Upper lobe of left lung (tissue), 6 donors: ENCODE measurements around the gene OGFOD2. TPM values are rescaled to one million over a fixed set of nuclear protein-coding genes. Genes with fewer than 3 reads are reported as not detected.
A peak's percentile ranks its signal among the peaks of the same experiment; 100 is the strongest.

Source experiments
- ATAC-seq, 2 donors: fragments of 200-7000 bp; cut with Tn5 transposase; one replicate each; pipeline ENCODE4 v1.9.1; 2022; ENCODE audit warnings: mild to moderate bottlenecking in 2 of 2, moderate library complexity in 2 of 2; ENCODE audit not compliant: low FRiP score in 2 of 2
- DNase-seq, 2 donors: peaks; one replicate each; pipeline ENCODE4 v3.0.0-alpha.2; 2019 to 2020
- H3K27ac ChIP-seq, 4 donors: fragments of 200-600 bp; sonication (generic); one replicate each; pipeline ENCODE4 v1.5.1; 2016 to 2019
- H3K27me3 ChIP-seq, 4 donors: fragments of 200-600 bp; sonication (generic); one replicate each; pipeline ENCODE4 v1.5.1; 2017 to 2019
- H3K36me3 ChIP-seq, 4 donors: fragments of 200-600 bp; sonication (generic); one replicate each; pipeline ENCODE4 v1.5.1; 2016 to 2019
- H3K4me1 ChIP-seq, 4 donors: fragments of 200-600 bp; sonication (generic); one replicate each; pipeline ENCODE4 v1.5.1; 2018 to 2019
- H3K4me3 ChIP-seq, 4 donors: fragments of 200-600 bp; sonication (generic); one replicate each; pipeline ENCODE4 v1.5.1; 2017 to 2019; ENCODE audit warnings: mild to moderate bottlenecking in 2 of 4, moderate library complexity in 1 of 4
- H3K9me3 ChIP-seq, 4 donors: fragments of 200-600 bp; sonication (generic); one replicate each; pipeline ENCODE4 v1.5.1; 2018 to 2019
- EP300 ChIP-seq, 4 donors: sonication (generic); formaldehyde crosslinking; IDR thresholded peaks; one replicate each; pipeline ENCODE4 v1.5.1; 2017; ENCODE audit warnings: antibody characterized with exemption in 4 of 4, control low read depth in 2 of 4
- POLR2A ChIP-seq, 4 donors: fragments of 450-650 bp; IDR thresholded peaks; one replicate each; pipeline ENCODE4 v1.5.1; 2016 to 2017; ENCODE audit warnings: antibody characterized with exemption in 4 of 4, mild to moderate bottlenecking in 2 of 4
- POLR2AphosphoS5 ChIP-seq, 2 donors: sonication (generic); formaldehyde crosslinking; IDR thresholded peaks; one replicate each; pipeline ENCODE4 v1.5.1; 2017; ENCODE audit warnings: antibody characterized with exemption in 2 of 2
- WGBS, 2 donors: methylation state at CpG; one replicate each; pipeline ENCODE4 v1.1.5; 2017 to 2018; 5-methylcytosine and 5-hydroxymethylcytosine counted together
- total RNA-seq, 6 donors: library from RNA; depleted of rRNA in 4 of 6; stranded (reverse); fragments of >200 nt in 4 of 6; gene quantifications; one replicate each; pipeline versions ENCODE4 v1.1.0 to v1.2.1, GENCODE V29; 2016 to 2021
- TF ChIP-seq, protein P1 (sequence below), 6 experiments: fragments of 450-650 bp in 4 of 6; fragments of 200-600 bp in 2 of 6; sonication (generic) in 2 of 6; IDR thresholded peaks; one replicate each; pipeline ENCODE4 v1.5.1; 2016 to 2019; ENCODE audit warnings: antibody characterized with exemption in 6 of 6
- donor health status: DM: no; HTN: no; CAD: no; lungs with moderate emphysema.
- donor health status: DM: no; HTN: yes; CAD: no; lungs with severe emphysema.

OGFOD2 gene
- total RNA-seq, 6 donors from 2014 or later, result 8.1 to 44.0 (median 17.6) TPM

DNA sequence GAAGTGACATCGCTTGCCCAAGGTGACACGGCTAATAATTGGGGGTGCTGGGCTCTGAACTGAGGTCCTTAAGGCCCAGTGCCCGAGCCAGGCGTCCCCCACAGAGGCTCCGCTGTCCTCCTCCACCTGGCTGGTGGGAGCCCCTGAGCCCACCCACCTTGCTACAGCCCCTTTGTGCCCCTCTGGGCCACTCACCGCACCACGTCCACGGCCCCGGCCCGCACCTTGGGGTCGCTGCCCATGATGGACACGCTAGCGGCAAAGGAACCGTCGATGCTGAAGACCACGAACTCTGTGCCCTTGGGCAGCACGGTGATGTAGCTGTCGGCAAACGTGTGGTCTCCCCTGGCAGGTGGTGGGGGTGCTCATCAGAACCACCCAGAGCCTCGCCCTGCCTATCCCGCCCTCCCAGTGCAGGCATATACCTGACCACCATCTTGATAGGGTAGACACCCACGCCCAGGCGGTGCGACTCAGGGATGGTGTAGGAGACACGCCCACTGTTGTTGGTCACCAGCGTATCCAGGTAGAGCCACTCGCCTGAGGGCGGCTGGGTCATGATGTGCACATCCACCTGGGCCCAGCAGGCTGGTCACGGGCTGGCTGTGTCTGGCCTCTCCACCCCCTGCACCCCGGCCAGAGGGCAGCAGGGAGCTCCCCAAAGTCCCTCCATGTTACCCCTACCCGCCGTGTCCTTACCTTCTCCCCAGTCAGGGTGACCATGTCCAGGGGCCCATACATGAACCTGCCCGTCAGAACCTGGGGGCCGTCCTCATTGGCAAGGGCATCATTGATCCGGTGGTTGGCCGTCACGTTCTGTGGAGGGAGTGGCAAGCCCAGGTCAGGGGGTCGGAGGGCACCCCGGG lies 12.3 kb downstream of the OGFOD2 start:
- H3K27ac ChIP-seq, result no peak overlapping the region
- TF ChIP-seq POLR2AphosphoS5 (IDR thresholded peaks at IDR 0.05) (no peak), POLR2A (IDR thresholded peaks at IDR 0.05) (no peak), EP300 (IDR thresholded peaks at IDR 0.05) (no peak)
- TF ChIP-seq, protein P1, sequence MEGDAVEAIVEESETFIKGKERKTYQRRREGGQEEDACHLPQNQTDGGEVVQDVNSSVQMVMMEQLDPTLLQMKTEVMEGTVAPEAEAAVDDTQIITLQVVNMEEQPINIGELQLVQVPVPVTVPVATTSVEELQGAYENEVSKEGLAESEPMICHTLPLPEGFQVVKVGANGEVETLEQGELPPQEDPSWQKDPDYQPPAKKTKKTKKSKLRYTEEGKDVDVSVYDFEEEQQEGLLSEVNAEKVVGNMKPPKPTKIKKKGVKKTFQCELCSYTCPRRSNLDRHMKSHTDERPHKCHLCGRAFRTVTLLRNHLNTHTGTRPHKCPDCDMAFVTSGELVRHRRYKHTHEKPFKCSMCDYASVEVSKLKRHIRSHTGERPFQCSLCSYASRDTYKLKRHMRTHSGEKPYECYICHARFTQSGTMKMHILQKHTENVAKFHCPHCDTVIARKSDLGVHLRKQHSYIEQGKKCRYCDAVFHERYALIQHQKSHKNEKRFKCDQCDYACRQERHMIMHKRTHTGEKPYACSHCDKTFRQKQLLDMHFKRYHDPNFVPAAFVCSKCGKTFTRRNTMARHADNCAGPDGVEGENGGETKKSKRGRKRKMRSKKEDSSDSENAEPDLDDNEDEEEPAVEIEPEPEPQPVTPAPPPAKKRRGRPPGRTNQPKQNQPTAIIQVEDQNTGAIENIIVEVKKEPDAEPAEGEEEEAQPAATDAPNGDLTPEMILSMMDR (IDR thresholded peaks at IDR 0.05), result no peak
- peak in 1 of 2 donors; percentile 81 for DNase-seq

DNA sequence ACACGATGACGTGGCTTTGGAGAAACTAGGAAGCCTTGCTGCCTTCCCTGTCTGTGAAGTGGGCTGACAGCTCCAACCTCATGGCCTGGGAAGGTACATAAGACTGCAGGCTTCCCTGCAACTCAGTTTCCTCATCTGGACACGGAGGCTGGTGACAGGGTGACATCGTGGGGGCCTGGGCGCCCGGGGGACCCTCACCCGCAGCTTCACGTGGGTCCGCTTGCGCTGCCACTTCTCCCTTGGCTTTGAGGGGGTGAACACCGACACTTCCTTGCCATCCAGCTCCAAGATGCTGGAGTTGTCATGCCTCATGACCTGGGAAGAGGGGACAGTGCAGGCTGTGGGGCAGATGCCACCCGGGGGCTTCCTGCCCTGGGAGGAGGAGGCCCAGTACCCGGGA lies 13.0 kb downstream of the OGFOD2 start:
- 94% methylated on average over 12 of the region's 13 CpGs; no CpG with 5 or more reads in 1 of the 2 donors for WGBS, 2 donors
- Histone ChIP-seq H3K4me3 (no peak overlapping the region), H3K27ac (no peak overlapping the region), H3K36me3 (peaks cover 5 to 87% (median 44%) of the 10 kb centered on the region in 4 donors), H3K9me3 (no peaks in the 10 kb centered on the region), H3K4me1 (peaks cover 21 to 26% (median 25%) of the 10 kb centered on the region in 4 donors), H3K27me3 (no peaks in the 10 kb centered on the region)
- no peak for ATAC-seq
- TF ChIP-seq, protein P1 (IDR thresholded peaks at IDR 0.05), result no peak
- TF ChIP-seq EP300 (IDR thresholded peaks at IDR 0.05), result no peak
- no peak for TF ChIP-seq POLR2AphosphoS5 (IDR thresholded peaks at IDR 0.05)
- no peak for TF ChIP-seq POLR2A (IDR thresholded peaks at IDR 0.05)
- DNase-seq, result peak in 1 of 2 donors; percentile 73

More for the DNA sequence above, 12.3 kb downstream of the OGFOD2 start:
- WGBS, 2 donors, result 93 to 95% methylated on average over 16 to 31 of the region's 39 CpGs
- H3K4me1 ChIP-seq, result peaks cover 28 to 33% (median 32%) of the 10 kb centered on the region in 4 donors
- no peak overlapping the region for H3K4me3 ChIP-seq
- peaks cover 5 to 89% (median 44%) of the 10 kb centered on the region in 4 donors for H3K36me3 ChIP-seq
- H3K9me3 ChIP-seq, result no peaks in the 10 kb centered on the region
- no peaks in the 10 kb centered on the region for H3K27me3 ChIP-seq
- ATAC-seq, result no peak

DNA sequence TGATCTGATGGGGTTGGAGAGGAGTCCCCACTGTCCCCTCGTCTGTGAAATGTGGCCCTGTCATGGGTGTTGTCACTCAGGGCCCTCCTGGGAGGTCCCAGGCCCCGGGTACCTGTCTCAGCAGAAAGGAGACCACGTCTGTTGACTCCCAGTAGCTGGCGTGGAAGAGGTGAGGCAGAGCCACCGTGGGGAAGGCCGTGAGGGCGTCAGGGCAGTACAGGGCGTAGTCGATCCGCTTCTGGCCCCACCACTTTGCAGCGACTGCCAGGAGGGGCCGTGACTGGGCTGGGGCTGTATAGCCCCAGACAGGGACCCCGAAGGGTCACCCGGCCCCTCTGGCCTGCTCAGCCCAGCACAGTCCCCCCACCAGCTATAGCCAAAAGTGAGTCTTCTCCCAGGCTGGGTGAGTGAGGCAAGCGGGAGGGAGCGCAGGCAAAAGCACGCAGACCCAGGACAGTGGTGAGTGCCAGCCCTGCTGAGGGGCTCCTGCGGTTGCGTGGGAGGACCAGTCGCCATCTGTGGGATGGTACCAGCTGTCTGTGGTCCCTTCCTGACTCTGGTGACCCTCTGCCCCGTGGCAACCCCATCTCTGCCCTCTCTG lies 13.7 kb downstream of the OGFOD2 start:
- H3K4me1 ChIP-seq, result peaks cover 14 to 19% (median 18%) of the 10 kb centered on the region in 4 donors
- WGBS, 2 donors, result 93 to 95% methylated on average over 17 to 21 of the region's 21 CpGs
- TF ChIP-seq EP300 (IDR thresholded peaks at IDR 0.05) (no peak), POLR2AphosphoS5 (IDR thresholded peaks at IDR 0.05) (no peak), POLR2A (IDR thresholded peaks at IDR 0.05) (no peak)
- TF ChIP-seq, protein P1 (IDR thresholded peaks at IDR 0.05), result no peak
- peak in 1 of 2 donors; percentile 62 for DNase-seq
- H3K27ac ChIP-seq, result no peak overlapping the region
- no peaks in the 10 kb centered on the region for H3K9me3 ChIP-seq
- ATAC-seq, result no peak
- peaks cover 5 to 84% (median 43%) of the 10 kb centered on the region in 4 donors for H3K36me3 ChIP-seq
- H3K27me3 ChIP-seq, result no peaks in the 10 kb centered on the region
- no peak overlapping the region for H3K4me3 ChIP-seq

DNA sequence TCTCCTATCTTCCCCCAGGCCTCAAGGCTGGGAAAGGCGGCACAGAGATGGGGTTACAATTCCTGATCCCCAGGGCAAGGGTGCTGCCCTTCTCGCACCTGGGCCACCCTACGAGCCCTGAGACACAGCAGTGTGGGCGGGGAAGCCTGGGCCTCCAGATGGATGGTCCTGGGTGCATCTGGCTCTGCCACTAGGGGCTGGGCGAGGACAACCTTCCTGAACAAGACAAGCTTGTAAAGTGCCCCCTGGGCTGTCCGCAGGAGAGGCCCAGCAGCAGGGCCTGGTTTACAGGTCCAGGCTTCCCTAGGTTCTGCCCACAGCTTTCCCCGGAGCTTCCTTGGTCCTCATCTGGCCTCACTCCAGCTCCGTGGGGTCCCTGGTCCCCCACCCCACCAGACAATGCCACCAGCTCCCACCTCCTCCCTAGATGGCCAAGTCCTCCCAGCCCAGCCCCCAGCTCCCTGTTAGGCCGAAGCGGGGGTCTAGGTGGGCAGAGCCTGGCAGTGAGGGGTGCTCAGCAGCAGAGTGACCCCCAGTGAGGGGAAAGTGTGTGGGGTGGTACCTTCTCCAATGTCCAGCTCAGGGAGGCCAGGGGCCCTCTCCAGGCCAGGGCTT lies 14.3 kb downstream of the OGFOD2 start:
- no peak for ATAC-seq
- WGBS, 2 donors, result 83 to 93% methylated on average over 5 to 10 of the region's 10 CpGs
- TF ChIP-seq POLR2AphosphoS5 (IDR thresholded peaks at IDR 0.05) (no peak), POLR2A (IDR thresholded peaks at IDR 0.05) (no peak), EP300 (IDR thresholded peaks at IDR 0.05) (no peak)
- TF ChIP-seq, protein P1 (IDR thresholded peaks at IDR 0.05), result no peak

More for the DNA sequence above, 14.3 kb downstream of the OGFOD2 start:
- no peaks in the 10 kb centered on the region for H3K9me3 ChIP-seq
- H3K27me3 ChIP-seq, result no peaks in the 10 kb centered on the region
- DNase-seq, result peak in 1 of 2 donors; percentile 49
- peaks cover 8 to 13% (median 12%) of the 10 kb centered on the region in 4 donors for H3K4me1 ChIP-seq
- H3K36me3 ChIP-seq, result peaks cover 5 to 86% (median 43%) of the 10 kb centered on the region in 4 donors
- H3K4me3 ChIP-seq, result no peak overlapping the region
- H3K27ac ChIP-seq, result no peak overlapping the region
